Astrocyte of the cerebellum (primary cell): Measurements from ENCODE around the gene USP47.

Experiments used
- DNase-seq: peaks from one replicate; pipeline ENCODE4 v3.0.0-alpha.2; 2011; ENCODE audit warnings: low read depth
- H3K4me3 ChIP-seq: 2 replicates; pipeline ENCODE4 v1.5.1; 2011; ENCODE audit warnings: mild to moderate bottlenecking, low read depth, low read length, moderate library complexity
- in situ Hi-C: cut with HindIII; loops from 2 replicates; pipeline ENCODE4 v1.10.0; 2017; ENCODE audit warnings: low sequenced_read_pairs
- TF ChIP-seq, protein P1 (sequence below): IDR thresholded peaks from 2 replicates; pipeline ENCODE4 v1.5.1; 2012; ENCODE audit warnings: low read length, low read depth, moderate library complexity, mild to moderate bottlenecking; ENCODE audit errors: missing control alignments

Gene USP47

DNA sequence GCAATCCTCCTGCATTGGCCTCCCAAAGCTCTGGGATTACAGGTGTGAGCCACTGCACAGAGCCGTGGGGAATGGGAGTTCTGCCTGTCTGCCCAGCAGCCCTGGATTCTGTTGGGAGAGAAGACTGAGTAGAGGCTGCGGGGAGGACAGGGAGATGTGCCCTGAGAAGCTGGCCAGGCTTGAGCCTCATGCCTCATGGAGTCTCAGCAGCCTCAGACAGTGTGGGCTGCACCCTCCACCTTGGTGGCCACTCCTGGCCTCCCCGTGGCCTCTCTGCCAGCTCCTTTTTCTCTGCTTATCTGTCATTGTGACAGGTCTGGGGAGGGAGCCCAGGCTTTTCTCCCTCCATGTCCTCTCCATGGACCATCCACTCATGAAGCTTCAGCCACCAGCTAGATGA lies 123.4 kb downstream of the USP47 start:
- in situ Hi-C loops, result loop anchor here (5.0 kb wide), 1 partner anchor 67 kb away; no protein-coding TSS in a partner anchor
- no peak for DNase-seq
- TF ChIP-seq, protein P1, sequence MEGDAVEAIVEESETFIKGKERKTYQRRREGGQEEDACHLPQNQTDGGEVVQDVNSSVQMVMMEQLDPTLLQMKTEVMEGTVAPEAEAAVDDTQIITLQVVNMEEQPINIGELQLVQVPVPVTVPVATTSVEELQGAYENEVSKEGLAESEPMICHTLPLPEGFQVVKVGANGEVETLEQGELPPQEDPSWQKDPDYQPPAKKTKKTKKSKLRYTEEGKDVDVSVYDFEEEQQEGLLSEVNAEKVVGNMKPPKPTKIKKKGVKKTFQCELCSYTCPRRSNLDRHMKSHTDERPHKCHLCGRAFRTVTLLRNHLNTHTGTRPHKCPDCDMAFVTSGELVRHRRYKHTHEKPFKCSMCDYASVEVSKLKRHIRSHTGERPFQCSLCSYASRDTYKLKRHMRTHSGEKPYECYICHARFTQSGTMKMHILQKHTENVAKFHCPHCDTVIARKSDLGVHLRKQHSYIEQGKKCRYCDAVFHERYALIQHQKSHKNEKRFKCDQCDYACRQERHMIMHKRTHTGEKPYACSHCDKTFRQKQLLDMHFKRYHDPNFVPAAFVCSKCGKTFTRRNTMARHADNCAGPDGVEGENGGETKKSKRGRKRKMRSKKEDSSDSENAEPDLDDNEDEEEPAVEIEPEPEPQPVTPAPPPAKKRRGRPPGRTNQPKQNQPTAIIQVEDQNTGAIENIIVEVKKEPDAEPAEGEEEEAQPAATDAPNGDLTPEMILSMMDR, result no peak
- no peak overlapping the region for H3K4me3 ChIP-seq

DNA sequence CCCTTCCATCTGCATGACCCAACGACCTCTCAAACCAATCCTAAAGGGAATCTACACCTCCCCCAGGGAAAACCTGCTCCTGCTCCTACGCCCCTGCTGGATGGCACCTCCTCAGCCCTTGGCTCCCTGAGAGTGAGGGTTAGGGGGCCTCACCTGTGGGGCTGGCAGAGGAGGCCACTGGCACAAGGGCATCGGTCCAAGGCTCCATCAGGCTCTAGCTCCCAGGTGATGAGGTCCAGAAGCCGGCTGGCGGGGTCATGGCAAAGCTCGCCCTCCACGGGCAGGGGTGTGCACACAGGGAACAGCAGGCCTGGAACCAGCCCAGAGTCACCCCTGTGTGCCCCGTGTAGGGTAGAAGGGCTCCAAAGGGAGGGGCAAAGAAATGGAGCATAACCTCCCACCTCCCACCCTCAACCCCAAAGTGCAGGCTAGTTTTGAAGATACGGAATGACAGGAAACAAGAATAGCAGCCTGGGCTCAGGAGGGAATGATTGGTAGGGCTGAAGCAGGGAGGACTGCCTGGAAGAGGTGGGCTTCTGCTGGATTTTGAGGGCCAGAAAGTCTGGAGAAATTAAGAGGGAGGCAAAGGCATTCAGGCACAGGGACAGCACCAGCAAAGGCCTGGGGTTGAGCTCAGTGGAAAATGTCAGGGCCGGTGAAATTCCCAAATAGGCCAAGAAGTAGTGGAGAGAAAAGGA lies 124.0 kb downstream of the USP47 start:
- TF ChIP-seq, protein P1, result no peak
- no peak for DNase-seq
- H3K4me3 ChIP-seq, result no peak overlapping the region
- in situ Hi-C loops, result loop anchor here (5.0 kb wide), 1 partner anchor 66 kb away; no protein-coding TSS in a partner anchor

DNA sequence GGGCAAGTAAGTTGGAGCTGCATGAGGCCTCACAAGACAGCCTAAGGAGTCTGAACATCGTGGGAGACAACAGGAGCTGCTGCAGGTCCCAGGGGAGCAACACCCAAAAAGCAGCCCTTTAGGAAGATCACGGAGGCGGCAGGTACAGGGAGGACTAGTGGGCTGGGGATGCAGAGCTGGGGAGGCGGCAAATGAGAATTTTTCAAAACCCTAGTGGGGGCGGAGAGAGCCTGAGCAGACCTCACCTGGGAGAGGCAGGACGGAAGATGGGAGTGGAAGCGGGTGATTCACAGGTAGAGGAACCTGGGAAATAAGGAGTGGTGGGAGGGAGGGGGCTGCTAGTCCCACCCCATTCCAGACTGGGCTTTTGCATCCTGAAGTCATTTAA lies 124.6 kb downstream of the USP47 start:
- TF ChIP-seq, protein P1, result no peak
- no peak overlapping the region for H3K4me3 ChIP-seq
- no peak for DNase-seq
- in situ Hi-C loops, result loop anchor here (5.0 kb wide), 1 partner anchor 66 kb away; no protein-coding TSS in a partner anchor

DNA sequence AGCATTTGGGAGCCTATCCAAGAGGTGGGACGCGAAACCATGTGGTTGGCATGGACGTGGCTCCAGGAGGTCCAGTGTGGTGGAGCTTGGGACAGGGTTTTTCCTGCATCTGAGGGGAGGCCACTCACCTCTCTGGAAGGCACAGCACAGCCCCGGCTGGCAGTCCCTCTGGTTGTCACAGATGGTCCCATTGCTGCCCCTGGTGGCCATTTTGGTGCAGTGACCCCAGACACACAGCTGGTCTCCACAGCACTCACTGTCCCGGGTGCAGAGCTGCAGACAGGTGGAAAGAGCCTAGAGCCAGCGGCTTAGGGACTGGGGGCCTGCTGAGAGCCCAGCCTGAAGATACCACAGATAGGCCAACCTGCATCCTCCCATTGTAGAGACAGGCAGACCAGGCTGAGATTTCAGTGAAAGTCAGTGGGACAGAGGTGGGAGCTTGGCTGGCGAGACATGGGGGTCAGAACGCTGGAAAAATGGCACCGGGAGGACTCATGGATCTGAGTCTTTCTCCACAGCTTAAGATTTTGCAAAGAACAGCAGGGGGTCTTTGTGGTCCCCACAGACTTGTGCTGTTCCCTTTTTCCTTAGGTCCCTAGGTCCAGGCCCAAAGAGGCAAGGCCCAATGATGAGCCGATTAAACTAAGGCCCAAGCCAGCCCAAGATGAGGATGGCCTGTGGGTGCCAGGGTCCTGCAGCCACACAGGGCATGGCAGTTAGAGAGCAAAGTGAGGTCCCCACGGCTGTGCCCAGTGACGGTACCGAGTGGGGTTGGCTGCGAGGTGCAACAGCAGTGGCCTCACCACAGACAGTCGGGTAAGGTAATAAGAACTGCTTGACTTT lies 125.3 kb downstream of the USP47 start:
- DNase-seq, result no peak
- in situ Hi-C loops, result loop anchor here (5.0 kb wide), 1 partner anchor 65 kb away; no protein-coding TSS in a partner anchor
- TF ChIP-seq, protein P1, result peak; percentile 79
- H3K4me3 ChIP-seq, result no peak overlapping the region

DNA sequence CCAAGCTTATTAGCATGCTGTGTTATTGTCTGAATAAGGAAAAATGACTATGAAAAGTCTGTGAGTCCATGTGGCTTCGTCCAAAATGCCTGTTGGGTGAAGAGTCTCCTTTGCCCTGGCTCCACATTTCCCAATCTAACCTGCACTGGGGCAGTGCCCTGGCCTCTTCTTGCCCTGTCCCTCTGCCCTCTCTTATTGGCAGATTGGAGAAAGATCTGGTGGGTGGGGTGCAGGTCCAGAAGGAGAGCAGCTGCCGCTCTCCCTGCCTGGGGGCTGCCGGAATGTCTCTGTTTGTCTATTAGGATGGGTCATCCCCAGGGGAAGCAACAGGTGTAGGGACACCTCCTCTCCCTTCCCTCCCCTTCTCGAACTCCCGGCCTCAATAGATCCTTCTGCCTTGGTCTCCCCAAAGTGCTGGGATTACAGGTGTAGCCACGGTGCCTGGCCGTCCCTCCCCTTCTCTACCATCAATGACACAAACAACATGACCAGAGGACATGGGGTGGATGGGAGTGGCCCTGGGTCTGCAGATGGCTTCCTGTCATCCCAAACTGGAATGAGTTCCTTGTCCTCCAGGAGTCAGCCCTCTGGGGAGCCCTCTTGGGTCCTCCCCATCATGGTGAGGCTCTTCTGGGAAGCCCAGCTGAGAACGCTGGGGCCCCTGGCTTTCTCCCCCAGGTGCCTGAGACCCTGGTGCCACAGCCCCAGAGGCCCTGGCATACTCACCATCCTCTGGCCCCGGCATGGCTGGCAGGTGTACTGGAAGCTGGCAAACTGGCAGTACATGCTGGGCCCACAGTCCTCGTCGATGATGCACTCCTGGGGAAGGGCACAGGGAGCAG lies 126.1 kb downstream of the USP47 start:
- H3K4me3 ChIP-seq, result no peak overlapping the region
- in situ Hi-C loops, result loop anchor here (5.0 kb wide), 1 partner anchor 64 kb away; no protein-coding TSS in a partner anchor
- no peak for DNase-seq
- TF ChIP-seq, protein P1, result no peak
